HL-60 (cell line): ENCODE data around the gene REM1.

Experiments
- CTCF ChIP-seq: IDR thresholded peaks from one replicate; pipeline ENCODE4 v1.5.1; 2011; ENCODE audit warnings: low read length, control low read depth, inconsistent platforms; ENCODE audit not compliant: insufficient read depth
- POLR2AphosphoS5 ChIP-seq: IDR thresholded peaks from 2 replicates; pipeline ENCODE4 v1.6.1; 2012; ENCODE audit warnings: low read depth

GRCh38 chr20:31440012-31440659 is 35.0 kb upstream of the REM1 start, which contains the start of gene DEFB123:
- TF ChIP-seq CTCF (no peak), POLR2AphosphoS5 (no peak)
